Measurements from ENCODE around the gene OPCML.

OPCML gene

GRCh38 chr11:132681971-132682370 is 850.3 kb downstream of the OPCML start:
- H3K79me2 ChIP-seq (ENCODE audit: insufficient read depth, low read depth): no peaks in the 10 kb centered on the region
- no peak overlapping the region for H3K4me3 ChIP-seq (IDR thresholded peaks at IDR 0.05; ENCODE audit: insufficient read depth, low read depth, low read length)
- peaks cover 19% of the 10 kb centered on the region for H3K4me1 ChIP-seq (ENCODE audit: low read depth, poor library complexity, severe bottlenecking)
- no peaks in the 10 kb centered on the region for H4K20me1 ChIP-seq (ENCODE audit: insufficient read depth)
- no peak for TF ChIP-seq CTCF (conservative IDR thresholded peaks at IDR 0.05; ENCODE audit: low read depth, low read length)
- H3K27ac ChIP-seq: no peak overlapping the region
- no peaks in the 10 kb centered on the region for H3K27me3 ChIP-seq (ENCODE audit: insufficient read depth, low read depth)
- H3K4me2 ChIP-seq: no peak overlapping the region
- no peak overlapping the region for H3K9ac ChIP-seq
- H2AFZ ChIP-seq (ENCODE audit: low read depth): no peak overlapping the region
- no peaks in the 10 kb centered on the region for H3K36me3 ChIP-seq (ENCODE audit: insufficient read depth)

DNA sequence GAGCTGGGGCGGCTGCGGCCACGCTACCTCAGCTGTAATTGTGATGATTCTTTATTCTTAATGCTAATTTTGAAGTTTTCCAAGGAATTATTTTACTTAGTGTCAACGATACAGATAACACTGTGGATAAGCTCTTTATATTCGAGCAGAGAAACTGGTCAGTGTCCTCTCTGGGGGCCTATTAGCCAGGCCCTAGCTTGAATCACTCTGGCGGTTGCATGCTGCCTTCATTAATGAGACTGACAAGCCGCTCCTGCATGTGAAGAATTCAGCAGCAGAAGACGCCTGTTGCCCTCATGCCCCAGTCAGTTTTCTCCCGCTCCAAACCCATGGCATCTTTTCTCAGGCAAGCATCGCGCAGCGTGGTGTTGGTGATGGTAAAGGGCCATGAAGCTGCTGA is 851.7 kb downstream of the OPCML start:
- no peak overlapping the region for H3K27ac ChIP-seq
- no peak for TF ChIP-seq CTCF (conservative IDR thresholded peaks at IDR 0.05; ENCODE audit: low read depth, low read length)
- no peaks in the 10 kb centered on the region for H3K79me2 ChIP-seq (ENCODE audit: insufficient read depth, low read depth)
- no peak overlapping the region for H3K4me2 ChIP-seq
- H3K9ac ChIP-seq: no peak overlapping the region
- H3K27me3 ChIP-seq (ENCODE audit: insufficient read depth, low read depth): no peaks in the 10 kb centered on the region
- H3K4me3 ChIP-seq (IDR thresholded peaks at IDR 0.05; ENCODE audit: insufficient read depth, low read depth, low read length): no peak overlapping the region
- H4K20me1 ChIP-seq (ENCODE audit: insufficient read depth): no peaks in the 10 kb centered on the region
- H3K4me1 ChIP-seq (ENCODE audit: low read depth, poor library complexity, severe bottlenecking): peaks cover 14% of the 10 kb centered on the region
- H2AFZ ChIP-seq (ENCODE audit: low read depth): no peak overlapping the region
- no peaks in the 10 kb centered on the region for H3K36me3 ChIP-seq (ENCODE audit: insufficient read depth)

DNA sequence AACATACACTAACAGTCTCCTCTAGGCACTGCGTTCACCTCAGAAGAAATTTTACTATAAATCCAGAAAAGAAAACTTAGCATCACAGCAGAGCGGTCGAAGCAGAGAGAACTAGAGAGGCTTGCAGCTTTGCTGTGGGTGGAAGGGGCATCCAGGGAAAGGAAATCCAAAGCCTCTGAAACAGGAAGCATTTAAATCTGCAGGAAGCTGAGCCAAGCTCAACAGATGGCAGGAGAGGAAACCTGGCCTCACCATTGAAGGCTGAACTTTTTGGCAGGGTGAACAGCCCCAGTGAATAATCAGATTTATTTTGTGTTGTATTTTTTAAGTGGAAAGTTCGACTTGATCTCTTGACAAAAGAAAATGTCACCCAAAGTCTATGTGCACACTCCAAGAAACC is 858.1 kb downstream of the OPCML start:
- H3K4me2 ChIP-seq: no peak overlapping the region
- no peaks in the 10 kb centered on the region for H3K27me3 ChIP-seq (ENCODE audit: insufficient read depth, low read depth)
- H3K4me1 ChIP-seq (ENCODE audit: low read depth, poor library complexity, severe bottlenecking): no peaks in the 10 kb centered on the region
- no peak overlapping the region for H3K4me3 ChIP-seq (IDR thresholded peaks at IDR 0.05; ENCODE audit: insufficient read depth, low read depth, low read length)
- H3K27ac ChIP-seq: no peak overlapping the region
- no peaks in the 10 kb centered on the region for H3K36me3 ChIP-seq (ENCODE audit: insufficient read depth)
- H4K20me1 ChIP-seq (ENCODE audit: insufficient read depth): no peaks in the 10 kb centered on the region
- H2AFZ ChIP-seq (ENCODE audit: low read depth): no peak overlapping the region
- no peak overlapping the region for H3K9ac ChIP-seq
- no peaks in the 10 kb centered on the region for H3K79me2 ChIP-seq (ENCODE audit: insufficient read depth, low read depth)
- no peak for TF ChIP-seq CTCF (conservative IDR thresholded peaks at IDR 0.05; ENCODE audit: low read depth, low read length)

DNA sequence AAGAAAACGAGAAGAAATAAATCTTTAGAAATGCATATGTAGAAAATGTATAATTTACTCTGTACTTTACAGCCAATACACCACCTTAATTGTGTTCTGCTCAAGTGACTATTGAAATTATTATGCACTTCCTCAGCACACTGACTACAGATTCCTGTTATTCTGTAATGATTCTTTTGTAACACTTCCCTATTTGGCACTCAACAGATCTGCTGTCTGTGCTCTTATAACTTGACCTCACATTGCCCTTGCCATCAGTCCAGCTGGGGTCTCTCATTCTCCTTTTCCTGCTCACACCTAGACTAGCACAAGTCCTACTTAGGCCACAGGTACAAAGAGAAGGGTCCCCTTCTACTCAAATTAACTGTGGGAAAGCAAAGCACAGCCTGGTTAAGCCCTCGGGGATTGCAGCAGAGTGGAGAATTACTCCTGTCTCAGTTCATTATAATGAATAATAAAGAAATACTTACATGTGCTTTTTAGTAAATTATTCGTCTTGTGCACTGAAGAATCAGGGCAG is 860.4 kb downstream of the OPCML start:
- Histone ChIP-seq H3K4me2 (no peak overlapping the region), H3K4me3 (IDR thresholded peaks at IDR 0.05; ENCODE audit: insufficient read depth, low read depth, low read length) (no peak overlapping the region), H4K20me1 (ENCODE audit: insufficient read depth) (no peaks in the 10 kb centered on the region), H2AFZ (ENCODE audit: low read depth) (no peak overlapping the region), H3K4me1 (ENCODE audit: low read depth, poor library complexity, severe bottlenecking) (no peaks in the 10 kb centered on the region), H3K36me3 (ENCODE audit: insufficient read depth) (no peaks in the 10 kb centered on the region), H3K79me2 (ENCODE audit: insufficient read depth, low read depth) (no peaks in the 10 kb centered on the region), H3K27me3 (ENCODE audit: insufficient read depth, low read depth) (no peaks in the 10 kb centered on the region), H3K27ac (no peak overlapping the region), H3K9ac (no peak overlapping the region)
- TF ChIP-seq CTCF (conservative IDR thresholded peaks at IDR 0.05; ENCODE audit: low read depth, low read length): no peak

Measured in KMS-11 (cell line).